HepG2 (cell line): ENCODE measurements around the gene ERLEC1. TPM values are rescaled to one million over a fixed set of nuclear protein-coding genes. Genes with fewer than 3 reads are reported as not detected.

Source experiments
- ATAC-seq: fragments of 200-7000 bp; cut with Tn5 transposase; 3 replicates; pipeline ENCODE4 v1.9.1; 2020; ENCODE audit warnings: mild to moderate bottlenecking, moderate library complexity
- BruUV-seq: library from RNA; stranded (reverse); fragments of 400-500 nt; replicated peaks from 2 replicates; lab custom pipeline; 2021; lab: Mats Ljungman, UMichigan
- CTCF ChIA-PET: fragments of 300-600 bp; formaldehyde crosslinking; extraction: SDS; loops from one replicate; lab custom pipeline; 2021; ENCODE audit warnings: low total read pairs, inconsistent platforms, low intra/inter-chr PET ratio; lab: Yijun Ruan, JAX
- POLR2A ChIA-PET: fragments of 350-600 bp; sonication (Branson Sonifier 250); formaldehyde crosslinking; loops from one replicate; lab custom pipeline; 2020; ENCODE audit warnings: antibody characterized with exemption, inconsistent platforms; lab: Yijun Ruan, JAX
- DNase-seq: peaks from one replicate; pipeline ENCODE4 v3.0.0-alpha.2; 2015; ENCODE audit warnings: low spot score
- FAIRE-seq: peaks from 3 replicates; lab custom pipeline; 2011; peaks lifted over from hg19 to GRCh38; lab: Jason Lieb, UNC
- H2AFZ ChIP-seq: one replicate; pipeline ENCODE4 v1.6.1; 2011; ENCODE audit warnings: low read length, inconsistent platforms
- H3K27ac ChIP-seq: fragments of 300-600 bp; 3 replicates; pipeline ENCODE4 v1.8.0; 2011; ENCODE audit warnings: mixed run types, mild to moderate bottlenecking, mixed read lengths, low read length, inconsistent platforms; ENCODE audit not compliant: insufficient read depth; ENCODE audit errors: extremely low read length
- H3K27me3 ChIP-seq, 2 experiments: fragments of 200-600 bp in 1 of 2; 2 replicates in 1 of 2; 3 replicates in 1 of 2; pipeline versions ENCODE4 v1.6.0 to v1.8.0; 2011; ENCODE audit warnings: low read length in 2 of 2, mild to moderate bottlenecking in 2 of 2, moderate library complexity in 2 of 2, inconsistent platforms in 1 of 2; ENCODE audit not compliant: insufficient read depth in 2 of 2, control insufficient read depth in 1 of 2
- H3K36me3 ChIP-seq, 2 experiments: fragments of 200-600 bp in 1 of 2; replicated peaks in 1 of 2; 2 replicates in 1 of 2; 3 replicates in 1 of 2; pipeline versions ENCODE4 v1.5.1 to v1.8.0; 2011; ENCODE audit warnings: low read length in 2 of 2, inconsistent platforms in 1 of 2; ENCODE audit not compliant: insufficient read depth in 2 of 2, control insufficient read depth in 1 of 2
- H3K4me1 ChIP-seq: 2 replicates; pipeline ENCODE4 v1.5.1; 2012; ENCODE audit warnings: low read length, inconsistent platforms; ENCODE audit not compliant: insufficient read depth
- H3K4me2 ChIP-seq: 2 replicates; pipeline ENCODE4 v1.6.0; 2011; ENCODE audit warnings: low read depth, low read length, inconsistent platforms
- H3K4me3 ChIP-seq, 3 experiments: fragments of 200-600 bp in 1 of 3; sonication (generic), shearing (Covaris generic) in 1 of 3; replicated peaks in 1 of 3; 2 replicates each; pipeline ENCODE4 v1.5.1; 2011 to 2016; ENCODE audit warnings: low read length in 3 of 3, inconsistent platforms in 2 of 3, low read depth in 2 of 3, mild to moderate bottlenecking in 2 of 3, control low read depth in 1 of 3, mixed read lengths in 1 of 3; ENCODE audit not compliant: insufficient read depth in 1 of 3
- H3K79me2 ChIP-seq: one replicate; pipeline ENCODE4 v1.6.1; 2011; ENCODE audit warnings: low read length, inconsistent platforms; ENCODE audit not compliant: insufficient read depth
- H3K9ac ChIP-seq: 2 replicates; pipeline ENCODE4 v1.6.0; 2011; ENCODE audit warnings: mild to moderate bottlenecking, low read depth, low read length, inconsistent platforms; ENCODE audit not compliant: insufficient read depth
- H3K9me3 ChIP-seq: 2 replicates; pipeline ENCODE4 v1.5.1; 2012; ENCODE audit warnings: mild to moderate bottlenecking, low read length
- H4K20me1 ChIP-seq: 2 replicates; pipeline ENCODE4 v1.6.0; 2011; ENCODE audit warnings: inconsistent platforms, mild to moderate bottlenecking, low read length, moderate library complexity; ENCODE audit not compliant: insufficient read depth
- CBX2 ChIP-seq, 2 experiments: fragments of 200-600 bp in 1 of 2; sonication (generic); formaldehyde crosslinking in 1 of 2; IDR thresholded peaks; 2 replicates each; pipeline versions ENCODE4 v1.7.0 to v1.8.1; 2018 to 2022; ENCODE audit warnings: low read depth in 2 of 2, low read length in 1 of 2, mild to moderate bottlenecking in 1 of 2, missing genetic modification reagents in 1 of 2
- HDAC6 ChIP-seq: fragments of 200-600 bp; sonication (generic); IDR thresholded peaks from 2 replicates; pipeline ENCODE4 v1.7.0; 2017; ENCODE audit warnings: mild to moderate bottlenecking, antibody characterized with exemption, low read length, low read depth
- HNF4A ChIP-seq: sonication (generic); formaldehyde crosslinking; IDR thresholded peaks from 2 replicates; pipeline ENCODE4 v1.4.0; 2020; ENCODE audit warnings: missing genetic modification reagents
- HOXA3 ChIP-seq: sonication (generic); formaldehyde crosslinking; IDR thresholded peaks from 2 replicates; pipeline ENCODE4 v1.5.0; 2020; ENCODE audit warnings: missing genetic modification reagents
- JUN ChIP-seq: sonication (generic); formaldehyde crosslinking; IDR thresholded peaks from 2 replicates; pipeline ENCODE4 v1.4.0; 2020; ENCODE audit warnings: mild to moderate bottlenecking, missing genetic modification reagents
- NFIC ChIP-seq: IDR thresholded peaks from 2 replicates; pipeline ENCODE4 v1.6.1; 2012; ENCODE audit warnings: mild to moderate bottlenecking, low read length, inconsistent platforms
- NR2C2 ChIP-seq: sonication (generic); formaldehyde crosslinking; IDR thresholded peaks from 2 replicates; pipeline ENCODE4 v1.4.0; 2020; ENCODE audit warnings: missing genetic modification reagents, mild to moderate bottlenecking, moderate library complexity, borderline replicate concordance
- RERE ChIP-seq: IDR thresholded peaks from 2 replicates; pipeline ENCODE4 v1.6.1; 2016; ENCODE audit warnings: low read depth, missing genetic modification reagents, missing compliant biosample characterization
- ZNF414 ChIP-seq: sonication (generic); formaldehyde crosslinking; IDR thresholded peaks from 2 replicates; pipeline ENCODE4 v1.5.0; 2020; ENCODE audit warnings: missing genetic modification reagents
- ZNF614 ChIP-seq: IDR thresholded peaks from 2 replicates; pipeline ENCODE4 v1.6.1; 2018; ENCODE audit warnings: missing biosample characterization, missing genetic modification reagents, inconsistent platforms, borderline replicate concordance
- WGBS: methylation state at CpG from one replicate; pipeline ENCODE4 v1.1.6; 2017; ENCODE audit warnings: low lambda C conversion rate; 5-methylcytosine and 5-hydroxymethylcytosine counted together
- in situ Hi-C: cut with HindIII; loops from 2 replicates; pipeline ENCODE4 v1.10.0; 2017; ENCODE audit warnings: low pct_unique_long_range_greater_than_20kb; ENCODE audit not compliant: extremely low pct_ligation_motif_present
- intact Hi-C: fragments of 100-400 bp; cut with micrococcal nuclease; formaldehyde crosslinking; loops from one replicate; pipeline ENCODE4 v1.10.0; 2022; ENCODE audit not compliant: unreplicated experiment
- polyA plus RNA-seq, 8 experiments: library from polyadenylated mRNA; depleted of rRNA in 3 of 8; stranded (reverse) in 7 of 8; unstranded in 1 of 8; fragments of >200 nt; fragmentation: Illumina TruSeq in 4 of 8; extraction: Trizol in 4 of 8; gene quantifications; 2 replicates each; pipeline versions ENCODE4 v1.2.1 to v1.2.3, GENCODE V29; 2011 to 2016; ENCODE audit warnings: low read depth in 4 of 8, missing spikeins in 1 of 8, mixed read lengths in 1 of 8; ENCODE audit not compliant: insufficient read depth in 1 of 8
- total RNA-seq, 5 experiments: library from RNA; depleted of rRNA; stranded (reverse); fragments of >200 nt; fragmentation: Illumina TruSeq; extraction: Trizol; gene quantifications; 2 replicates each; pipeline ENCODE4 v1.2.3, GENCODE V29; 2016; ENCODE audit warnings: low read depth in 1 of 5

Gene ERLEC1
- total and polyA plus RNA-seq, 2 of the 13 experiments (the other 11 are each of a cell fraction or from before 2014, with no cell fraction given): 87.3 to 88.4 TPM

- no peak for DNase-seq
- in situ Hi-C loops (no loop called here), intact Hi-C loops (no loop called here)
- ChIA-PET POLR2A (no interaction called here), CTCF (no interaction called here)
- BruUV-seq: no TSS peak
- ATAC-seq: no peak
- no peaks in the 10 kb centered on the region for H3K79me2 ChIP-seq
- no peak overlapping the region for H3K4me3 ChIP-seq
- no peaks in the 10 kb centered on the region for H3K27me3 ChIP-seq
- H3K9me3 ChIP-seq: no peaks in the 10 kb centered on the region
- no peak overlapping the region for H3K9ac ChIP-seq
- TF ChIP-seq HDAC6 (no peak), NFIC (no peak), ZNF414 (CRISPR knock-in tag) (no peak), CBX2 (IDR thresholded peaks at IDR 0.05; ENCODE audit: low read depth, low read length) (no peak), CBX2 (CRISPR knock-in tag; IDR thresholded peaks at IDR 0.05; ENCODE audit: low read depth) (no peak), RERE (CRISPR knock-in tag) (no peak), HNF4A (CRISPR knock-in tag) (no peak), ZNF614 (CRISPR knock-in tag) (no peak), NR2C2 (CRISPR knock-in tag) (no peak), JUN (CRISPR knock-in tag) (no peak), HOXA3 (no peak)
- H2AFZ ChIP-seq: no peak overlapping the region
- no peak overlapping the region for H3K27ac ChIP-seq
- 98% methylated on average over 3 of the region's 3 CpGs for WGBS
- no peak for FAIRE-seq
- H4K20me1 ChIP-seq: no peaks in the 10 kb centered on the region
- peaks cover 20 to 89% of the 10 kb centered on the region in 2 experiments for H3K36me3 ChIP-seq
- H3K4me2 ChIP-seq: no peak overlapping the region
- H3K4me1 ChIP-seq: 0 out of 2 replicates have a peak, but pooled peaks cover 6% of the 10 kb centered on the region
Measured at GRCh38 chr2:53811601-53812000, 24.8 kb downstream of the ERLEC1 start.
